ENCODE measurements around the gene FARS2.

DNA sequence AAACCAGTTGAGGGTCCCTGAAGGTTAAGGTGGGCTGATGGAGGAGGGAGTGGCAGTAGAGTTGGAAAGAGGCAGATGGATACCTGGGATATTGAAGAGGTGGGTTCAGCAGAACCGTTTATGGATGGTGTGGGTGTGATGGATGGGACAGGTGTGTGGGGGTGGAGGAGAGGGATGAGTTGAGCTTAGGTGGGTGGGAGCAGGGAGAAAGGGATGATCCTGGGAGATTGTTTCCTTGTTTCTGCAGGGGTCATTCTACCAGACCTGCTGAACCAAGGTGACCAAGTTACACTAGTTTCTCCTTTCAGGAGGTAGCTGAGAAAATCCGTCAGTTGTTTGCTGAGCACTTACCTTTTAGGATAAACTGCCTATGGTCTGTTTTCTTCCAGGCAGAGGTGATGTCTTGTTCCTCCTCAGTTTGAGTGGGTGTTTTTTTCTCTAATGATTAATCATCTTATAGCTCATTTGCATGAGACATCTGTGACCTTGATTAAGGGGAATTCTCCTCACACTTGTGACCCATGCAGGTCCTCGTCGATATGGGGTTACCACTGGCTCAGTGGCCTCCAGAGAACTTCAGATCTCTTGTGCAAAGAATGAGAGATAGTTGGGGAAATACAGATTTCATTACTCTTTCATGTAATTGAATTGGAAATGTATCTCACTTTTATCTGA is 53.0 kb downstream of the FARS2 start:
- TF ChIP-seq CTCF (IDR thresholded peaks at IDR 0.05; ENCODE audit: low read depth, low read length) (no peak), EZH2phosphoT487 (IDR thresholded peaks at IDR 0.05; ENCODE audit: low read depth) (no peak)

All from OCI-LY3 (cell line).